Myocyte (in vitro differentiated cells): Measurements from ENCODE around the gene KCNMB1. TPM values are rescaled to one million over a fixed set of nuclear protein-coding genes. Genes with fewer than 3 reads are reported as not detected.
"Not testable (repeated sequence)": the region's sequence is repeated elsewhere in the genome, so short reads cannot be mapped to it uniquely, and the experiment has no call there.

Source experiments
- DNase-seq: peaks from one replicate; pipeline ENCODE4 v3.0.0-alpha.2; 2012; ENCODE audit warnings: low read depth
- total RNA-seq: library from RNA; depleted of rRNA; stranded (reverse); fragments of >200 nt; gene quantifications from 2 replicates; pipeline ENCODE4 v1.2.3, GENCODE V29; 2014

Gene KCNMB1
- total RNA-seq, 1 donor from 2014 or later: not detected

DNA sequence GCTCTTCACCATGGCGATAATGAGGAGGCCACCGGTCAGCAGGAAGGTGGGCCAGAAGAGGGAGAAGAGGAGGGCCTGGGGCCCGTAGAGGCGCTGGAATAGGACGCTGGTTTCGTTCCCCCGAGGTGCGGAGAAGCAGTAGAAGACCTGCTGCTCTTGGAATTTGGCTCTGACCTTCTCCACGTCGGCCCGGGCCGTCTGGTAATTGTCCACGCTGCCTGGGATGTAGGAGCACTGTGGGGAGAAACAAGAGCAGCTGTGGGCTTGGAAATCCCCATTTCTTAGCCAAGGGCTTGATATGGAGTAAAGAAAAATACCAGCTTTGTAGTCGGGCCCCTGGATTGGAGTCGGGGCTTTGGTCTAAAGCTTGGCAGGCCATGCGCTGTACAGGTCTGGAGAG lies 10.4 kb downstream of the KCNMB1 start:
- no peak for DNase-seq

DNA sequence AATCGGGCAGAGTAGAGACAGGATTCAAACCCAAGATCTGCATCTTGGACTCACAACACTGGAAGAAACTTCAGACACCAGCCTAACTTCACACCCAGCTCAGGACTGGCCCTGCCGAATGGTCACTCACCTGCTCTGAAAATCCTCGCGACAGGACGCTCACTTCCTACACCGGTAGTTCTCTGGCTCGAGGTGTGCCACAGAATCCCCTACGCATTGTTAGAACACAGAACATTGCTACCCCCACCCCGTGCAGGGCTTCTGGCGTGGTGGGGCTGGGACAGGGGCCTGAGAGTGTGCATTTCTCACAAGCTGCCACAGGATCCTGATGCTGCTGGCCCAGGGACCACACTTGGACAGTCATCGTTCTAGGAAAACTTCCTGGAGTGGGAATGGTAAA lies 12.1 kb downstream of the KCNMB1 start:
- DNase-seq: no peak

DNA sequence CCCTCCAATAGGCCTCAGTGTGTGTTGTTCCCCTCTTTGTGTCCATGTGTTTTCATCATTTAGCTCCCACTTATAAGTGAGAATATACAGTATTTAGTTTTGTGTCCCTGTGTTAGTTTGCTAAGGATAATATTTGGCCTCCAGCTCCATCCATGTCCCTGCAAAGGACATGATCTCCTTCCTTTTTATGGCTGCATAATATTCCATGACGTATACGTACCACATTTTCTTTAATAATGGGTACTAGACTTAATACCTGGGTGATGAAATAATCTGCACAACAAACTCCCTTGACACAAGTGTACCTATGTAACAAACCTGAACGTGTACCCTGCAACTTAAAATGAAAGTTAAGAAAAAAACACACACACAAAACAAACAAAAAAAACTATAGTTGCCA lies 12.6 kb downstream of the KCNMB1 start:
- DNase-seq: not testable (repeated sequence)

DNA sequence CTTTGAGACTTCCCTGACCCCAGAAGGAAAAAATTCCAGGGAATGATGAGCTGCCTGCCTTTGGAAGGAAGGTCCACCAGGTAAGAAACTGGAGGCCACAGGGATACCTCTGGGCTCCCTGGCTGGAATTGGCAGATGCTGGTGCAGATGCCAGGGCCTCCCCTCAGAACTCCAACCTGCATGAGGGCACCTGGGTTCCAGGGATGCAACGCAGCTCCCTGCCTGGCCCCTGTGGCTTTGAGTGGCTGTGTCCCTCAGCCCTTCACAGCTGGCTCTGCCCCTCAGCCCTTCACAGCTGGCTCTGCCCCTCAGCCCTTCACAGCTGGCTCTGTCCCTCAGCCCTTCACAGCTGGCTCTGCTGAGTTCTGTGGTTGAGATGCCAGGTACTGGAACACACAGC lies 13.9 kb downstream of the KCNMB1 start:
- DNase-seq: no peak

DNA sequence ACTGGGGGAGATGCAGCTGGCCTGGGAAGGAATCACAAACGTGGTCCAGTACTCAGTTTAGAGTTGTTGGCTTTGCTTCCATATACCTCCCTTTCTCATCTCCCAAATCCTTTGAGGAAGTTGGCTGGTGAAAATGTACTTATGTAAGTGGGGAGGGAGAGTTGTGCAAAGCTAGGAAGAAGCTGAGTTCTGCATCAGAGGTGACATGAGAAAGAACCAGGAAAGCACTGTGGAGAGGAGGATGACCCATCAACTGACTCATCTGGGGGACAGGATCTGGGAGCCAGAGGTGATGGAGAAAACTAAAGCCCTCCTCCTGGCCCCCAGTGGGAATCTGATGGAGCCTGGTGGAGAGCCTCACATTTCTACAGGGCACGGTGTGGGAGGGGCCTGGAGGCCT lies 16.2 kb downstream of the KCNMB1 start:
- DNase-seq: no peak

DNA sequence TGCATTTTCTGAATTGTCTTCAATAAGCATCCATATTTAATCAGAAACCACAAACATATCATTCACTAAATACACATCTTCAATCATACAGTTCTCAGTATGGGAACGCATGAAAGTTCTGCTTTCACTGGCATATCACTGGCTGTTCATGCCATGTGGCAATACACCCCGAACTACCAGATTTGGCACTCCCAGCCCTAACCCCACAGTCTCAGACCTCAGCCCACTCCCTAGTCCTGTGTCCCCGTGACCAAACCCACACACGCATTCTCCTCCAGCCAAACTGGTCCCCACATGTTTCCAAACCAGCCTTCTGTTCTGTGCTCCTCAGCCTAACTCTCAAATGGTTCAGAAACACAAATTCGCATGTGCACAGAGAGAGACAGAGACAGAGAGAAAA lies 20.6 kb downstream of the KCNMB1 start:
- no peak for DNase-seq

DNA sequence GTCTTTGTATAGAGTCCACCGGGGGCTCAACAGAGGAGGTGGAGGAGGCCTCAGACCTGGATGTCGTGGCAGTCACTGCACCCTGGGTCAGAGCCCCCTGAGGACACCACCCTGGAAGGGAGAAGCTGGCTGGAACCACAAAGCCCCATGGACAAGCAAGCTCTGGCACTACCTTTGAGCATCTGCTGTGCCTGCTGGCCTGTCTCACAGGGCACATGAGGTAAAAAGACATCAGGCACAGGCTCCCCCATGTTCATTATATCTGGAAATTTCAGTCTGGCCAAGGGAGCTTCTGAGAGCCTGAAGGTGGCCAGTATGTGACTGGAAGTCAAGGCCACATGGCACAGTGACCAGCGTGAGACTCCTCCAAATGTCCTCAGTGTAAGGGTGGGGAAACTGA lies 22.9 kb downstream of the KCNMB1 start:
- DNase-seq: no peak

DNA sequence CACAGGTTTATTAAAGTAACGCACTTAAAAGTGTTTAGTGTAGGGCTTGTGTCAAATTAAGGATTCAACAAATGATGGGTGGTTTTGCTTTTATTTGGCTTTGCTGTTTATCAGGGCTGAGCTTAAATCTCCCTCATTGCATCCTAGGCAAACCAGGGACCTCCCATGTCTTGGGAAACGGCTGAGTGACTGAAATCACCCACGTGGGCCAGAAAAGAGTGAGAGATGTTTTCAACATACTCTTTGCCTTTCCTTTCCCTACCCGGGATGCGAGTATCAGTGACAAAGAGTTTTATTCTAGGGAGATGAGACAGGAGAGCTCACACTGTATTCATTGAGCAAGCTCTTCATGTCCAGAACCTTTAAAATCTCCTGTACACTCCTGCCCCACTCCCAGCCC lies 23.3 kb downstream of the KCNMB1 start:
- DNase-seq: no peak

DNA sequence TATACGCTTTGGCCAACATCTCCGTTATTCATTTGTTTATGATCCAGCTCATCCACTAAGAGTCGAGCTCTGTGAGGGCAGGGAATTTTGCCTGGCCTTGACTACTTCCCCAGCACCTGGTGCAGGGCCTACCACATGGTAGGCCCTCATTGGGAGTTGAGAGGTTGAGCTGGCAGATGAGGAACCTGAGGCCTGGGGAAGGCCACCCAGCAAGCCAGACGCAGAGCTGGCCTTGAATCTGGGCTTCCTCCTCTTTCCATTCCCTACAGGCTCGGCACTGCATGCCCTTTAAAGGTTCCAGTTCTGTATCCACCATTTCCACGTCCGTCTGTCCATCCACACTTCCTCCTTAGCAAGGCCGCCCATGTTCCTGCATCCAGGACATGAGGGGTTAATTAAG lies 24.2 kb downstream of the KCNMB1 start:
- DNase-seq: no peak

DNA sequence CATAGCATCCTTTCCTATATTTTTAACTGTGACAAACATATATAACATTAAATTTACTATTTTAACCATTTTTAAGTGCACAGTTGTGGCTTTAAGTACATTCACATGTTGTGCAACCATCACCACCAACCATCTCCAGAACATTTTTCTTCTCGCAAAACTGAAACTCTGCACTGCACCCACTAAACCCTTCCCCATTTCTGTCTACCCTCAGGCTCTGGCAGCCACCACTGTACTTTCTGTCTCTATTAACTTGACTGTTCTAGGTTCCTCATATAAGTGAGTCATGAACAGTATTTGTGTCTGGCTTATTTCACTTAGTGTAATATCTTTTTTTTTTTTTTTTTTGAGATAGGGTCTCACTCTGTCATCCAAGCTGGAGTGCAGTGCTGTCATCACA lies 25.5 kb downstream of the KCNMB1 start:
- DNase-seq: no peak

DNA sequence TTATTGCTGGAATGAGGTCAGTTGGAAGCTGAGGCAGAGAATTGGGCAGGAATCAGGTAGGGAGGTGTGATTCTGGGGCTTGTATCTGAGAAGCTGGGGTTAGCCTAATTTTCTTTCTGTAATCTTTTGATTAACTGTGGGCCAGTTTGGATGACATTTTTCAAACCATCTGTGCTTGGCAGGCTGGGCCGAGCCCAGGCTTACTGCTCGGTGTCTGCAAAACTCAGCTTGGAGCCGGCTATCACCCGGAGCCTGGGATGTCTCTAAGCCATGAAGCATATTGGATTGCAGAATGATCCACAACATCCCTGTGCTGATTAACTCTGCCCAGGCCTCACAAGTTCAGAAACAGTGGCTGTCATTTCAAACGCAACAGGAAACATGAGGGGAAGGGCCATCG lies 26.5 kb downstream of the KCNMB1 start:
- no peak for DNase-seq

DNA sequence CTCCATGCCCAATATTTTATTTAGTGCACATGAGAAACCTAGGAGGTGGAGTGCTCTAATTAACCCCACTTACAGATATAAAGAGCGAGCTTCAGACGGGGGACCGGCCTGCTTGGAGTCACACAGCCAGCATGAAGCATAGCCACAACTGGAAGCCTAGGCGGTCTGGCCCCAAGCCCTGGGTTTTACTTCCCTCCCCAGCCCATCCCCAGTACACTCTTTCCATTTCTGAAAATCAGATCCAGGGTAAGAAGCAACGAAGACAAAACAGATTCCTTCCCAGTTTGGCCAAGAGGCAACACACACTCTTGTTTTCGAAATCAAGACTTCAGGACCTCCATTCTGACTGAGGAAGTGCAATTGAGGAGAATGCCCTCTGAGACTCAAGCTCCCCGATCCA lies 27.1 kb downstream of the KCNMB1 start:
- DNase-seq: no peak

DNA sequence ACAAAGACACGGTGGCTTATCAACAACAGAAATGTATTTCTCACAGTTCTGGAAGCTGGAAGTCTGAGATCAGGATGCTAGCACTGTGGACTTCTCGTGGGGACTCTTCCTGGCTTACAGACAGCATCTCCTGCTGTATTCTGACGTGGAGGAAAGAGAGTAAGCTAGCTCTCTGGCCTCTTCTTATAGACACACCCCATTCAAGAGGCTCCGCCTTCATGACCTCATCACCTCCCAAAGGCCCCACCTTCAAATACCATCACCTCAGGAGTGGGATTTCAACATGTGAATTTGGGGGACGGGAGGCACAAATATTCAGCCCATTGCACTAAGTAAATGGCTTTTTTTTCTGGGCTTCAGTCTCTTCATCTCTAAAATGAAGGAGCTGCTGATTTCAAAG lies 27.6 kb downstream of the KCNMB1 start:
- DNase-seq: no peak

DNA sequence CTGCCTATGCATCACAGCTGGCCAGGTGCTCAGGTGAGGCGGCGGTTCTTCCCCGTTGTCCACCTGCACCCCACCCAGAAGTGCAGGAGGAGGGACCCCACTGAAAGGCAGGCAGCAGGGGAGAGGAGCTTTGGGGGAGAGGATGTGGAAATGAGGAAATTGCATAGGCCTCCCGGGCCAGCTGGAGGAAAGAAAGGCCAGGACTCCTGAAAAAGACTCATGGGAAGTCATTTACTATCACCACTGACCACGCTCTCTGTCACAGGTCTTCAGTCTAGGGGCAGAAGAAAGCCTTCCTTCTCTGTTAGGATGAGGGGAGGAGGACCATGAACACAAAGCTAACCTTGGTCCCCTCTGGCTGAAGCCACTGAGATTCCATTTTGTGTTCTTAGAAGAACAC lies 28.1 kb downstream of the KCNMB1 start:
- no peak for DNase-seq

DNA sequence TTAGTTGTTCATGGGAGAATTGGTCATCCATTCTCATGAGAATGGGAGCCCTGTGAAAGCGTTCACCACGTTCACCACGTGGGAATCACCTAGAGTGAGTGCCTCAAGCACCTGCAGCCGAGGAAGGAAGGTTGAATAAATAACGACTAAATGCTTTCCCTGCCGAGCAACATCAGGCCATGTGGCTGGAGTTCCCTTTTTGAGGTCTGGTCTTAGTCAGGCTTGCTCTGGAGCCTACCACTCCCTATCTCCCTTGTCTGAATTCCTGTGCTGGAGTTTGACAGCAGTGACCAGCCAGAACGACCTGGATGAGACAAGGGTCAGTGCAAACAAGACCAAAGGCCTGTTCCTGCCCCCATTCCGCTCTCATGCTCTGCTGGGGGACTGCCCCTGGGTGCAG lies 28.5 kb downstream of the KCNMB1 start:
- DNase-seq: no peak

DNA sequence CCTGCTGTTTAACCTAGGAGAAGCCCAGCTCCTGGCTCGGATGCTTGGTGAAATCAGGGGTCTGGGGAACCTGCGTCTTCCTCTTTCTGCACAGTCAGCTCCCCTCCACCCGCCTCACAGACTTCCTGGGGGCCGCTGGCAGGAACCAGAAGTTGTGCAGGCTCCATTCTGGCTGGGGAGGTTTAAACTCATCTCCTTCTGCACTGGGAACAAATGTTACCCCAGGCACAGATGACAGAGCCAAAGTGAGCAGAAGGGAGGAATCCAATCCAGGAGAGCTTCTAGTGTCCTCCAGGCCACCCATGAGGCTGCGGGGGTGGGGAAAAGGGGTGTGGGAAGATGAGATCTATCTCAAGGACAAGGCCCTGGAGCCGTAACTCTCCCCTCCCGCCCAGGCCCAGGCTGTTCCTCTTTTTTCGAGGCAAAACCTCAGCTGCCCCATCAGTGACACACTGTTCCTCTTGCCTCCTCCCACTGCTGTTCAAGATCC lies 31.2 kb downstream of the KCNMB1 start:
- DNase-seq: no peak

DNA sequence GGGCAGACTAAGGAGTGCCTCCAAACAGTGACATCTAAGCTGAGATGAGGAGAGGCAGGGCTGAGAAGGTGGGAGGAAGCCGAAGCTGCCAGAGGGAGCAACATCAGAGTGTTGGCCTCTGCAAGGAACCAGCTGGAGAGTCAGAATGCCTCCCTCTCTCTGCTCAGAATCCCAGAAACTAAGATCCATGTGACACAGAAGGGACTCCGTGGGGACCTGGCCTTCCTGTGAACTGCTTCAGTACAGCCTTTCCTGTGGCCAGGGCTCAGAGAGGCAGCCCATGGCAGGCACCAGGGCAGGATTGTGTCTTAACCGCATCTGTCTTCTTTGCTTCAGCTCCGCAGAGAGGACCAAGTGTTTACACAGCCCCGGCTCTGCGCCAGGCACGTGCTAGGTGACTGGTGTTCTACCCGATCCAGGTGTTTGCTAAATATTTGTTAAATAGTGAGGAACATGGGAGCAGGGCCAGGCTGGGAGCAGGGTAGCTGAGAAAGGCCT lies 33.5 kb downstream of the KCNMB1 start:
- no peak for DNase-seq

DNA sequence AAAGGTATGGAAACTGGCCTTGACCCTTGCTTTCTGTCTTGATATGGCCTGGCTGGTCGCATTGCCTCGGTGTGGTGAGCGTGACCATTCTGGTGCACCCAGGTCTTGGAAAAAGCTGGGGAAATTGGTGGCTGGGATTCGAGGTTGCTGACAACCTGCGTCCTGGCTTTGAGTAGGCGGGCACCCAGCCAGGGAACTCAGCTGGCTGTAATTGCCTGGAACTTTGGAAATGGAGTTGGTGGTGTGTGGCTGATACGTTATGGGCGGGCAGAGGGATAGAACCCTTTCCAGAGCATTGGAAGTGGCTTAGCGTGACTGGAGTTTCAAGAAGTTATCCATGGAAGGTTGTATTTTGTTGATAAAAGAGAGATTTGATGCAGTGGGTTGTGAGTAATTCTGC lies 35.2 kb downstream of the KCNMB1 start:
- DNase-seq: no peak

DNA sequence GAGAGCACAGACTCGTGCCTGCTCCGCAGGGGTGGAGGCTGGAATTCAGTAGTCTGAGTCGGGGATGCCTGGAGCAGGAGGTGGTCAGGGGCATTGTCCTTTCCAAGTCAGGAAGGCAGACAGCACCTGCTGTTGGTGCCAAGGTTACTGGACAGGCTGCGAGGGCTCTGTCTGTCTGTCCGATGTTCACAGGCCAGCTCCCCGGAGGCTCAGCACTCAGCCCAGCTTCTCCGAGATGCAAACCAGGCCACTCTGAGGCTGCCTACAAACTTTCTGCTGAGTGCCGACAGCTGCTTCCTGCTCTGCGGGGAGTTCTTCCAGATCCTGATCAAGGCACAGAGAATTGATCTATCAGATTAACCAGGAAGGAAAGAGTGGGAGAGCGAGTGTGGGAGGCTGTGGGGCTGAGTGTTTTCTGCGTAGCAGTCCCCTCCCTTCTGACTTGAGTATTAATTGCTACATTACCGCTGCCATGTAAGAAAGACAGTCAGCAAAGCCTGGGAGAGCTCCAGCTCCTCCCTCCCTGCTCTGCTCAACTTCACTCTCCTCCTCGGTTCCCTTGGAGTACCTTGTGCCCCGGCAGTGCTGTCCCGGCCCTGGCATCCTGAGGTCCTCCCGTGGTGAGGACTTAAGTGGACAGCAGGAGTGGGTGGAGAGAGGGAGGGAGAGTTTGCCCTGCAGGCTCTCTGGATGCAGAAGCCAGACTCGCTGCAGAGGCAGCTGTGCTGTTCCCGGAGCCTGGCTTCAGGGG lies 36.0 kb downstream of the KCNMB1 start:
- no peak for DNase-seq

DNA sequence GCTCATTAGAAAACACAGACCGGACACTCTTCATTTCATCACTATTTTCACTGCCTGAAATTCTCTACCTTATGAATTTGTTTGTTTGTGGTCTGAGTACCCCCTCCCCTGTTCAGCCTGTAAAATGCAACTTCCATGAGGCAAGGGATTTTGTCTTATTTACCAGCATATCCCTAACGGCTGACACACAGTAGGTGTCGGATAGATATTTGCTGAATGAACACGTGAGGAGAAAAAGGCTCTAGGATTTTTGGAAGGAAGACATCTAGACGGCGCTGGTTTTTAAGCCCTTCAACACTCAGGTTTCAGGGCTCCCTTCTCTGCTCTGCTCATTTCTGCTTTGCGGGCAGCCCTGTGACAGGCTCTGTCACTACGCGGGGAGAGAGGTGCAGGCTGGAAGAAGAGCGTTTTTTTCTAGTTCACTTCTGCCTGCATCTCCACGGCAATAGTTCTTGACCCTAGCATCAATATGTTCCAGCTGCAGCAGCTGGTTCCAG lies 41.0 kb downstream of the KCNMB1 start:
- no peak for DNase-seq

DNA sequence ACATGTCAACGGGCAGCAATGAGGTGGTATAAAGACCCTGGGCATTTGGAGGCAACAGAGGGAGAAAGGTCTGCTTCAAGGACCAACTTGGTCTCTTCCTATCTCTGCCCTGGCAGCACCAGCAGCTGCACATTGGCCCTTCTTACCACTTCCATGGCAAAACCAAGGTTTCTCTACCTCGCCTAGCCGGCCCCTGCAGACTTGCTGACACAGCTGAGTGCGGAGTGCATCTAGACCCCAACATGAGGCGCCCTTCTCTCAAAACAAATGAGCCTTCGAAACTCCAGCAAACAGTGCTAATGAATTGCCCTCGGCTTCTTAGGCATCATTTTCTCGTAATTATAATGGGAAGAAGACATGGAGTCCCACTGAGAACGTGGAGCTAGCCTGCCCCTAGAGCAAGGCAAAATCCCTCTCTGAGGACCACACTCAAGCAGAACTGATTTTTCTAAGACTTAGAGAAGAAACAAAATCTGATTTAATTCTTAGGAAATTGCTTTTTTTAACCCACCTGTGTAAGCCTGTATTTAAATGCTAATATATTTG lies 42.1 kb downstream of the KCNMB1 start:
- no peak for DNase-seq

DNA sequence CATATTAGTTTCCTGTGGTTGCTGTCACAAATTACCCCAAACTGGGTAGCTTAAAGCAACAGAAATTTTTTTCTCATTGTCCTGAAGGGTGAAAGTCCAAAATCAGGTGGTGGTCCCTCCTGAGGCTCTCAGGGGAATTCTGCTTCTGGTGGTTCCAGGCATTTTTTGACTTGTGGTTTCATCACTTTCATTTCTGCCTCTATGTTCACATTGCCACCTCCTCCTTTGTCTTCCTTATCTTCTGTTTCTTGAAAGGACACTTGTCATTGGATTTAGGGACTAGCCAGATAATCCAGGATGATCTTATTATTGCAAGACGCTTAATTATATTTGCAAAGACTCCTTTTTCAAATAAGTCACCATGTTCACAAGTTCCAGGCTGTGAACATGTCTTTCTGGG lies 43.2 kb downstream of the KCNMB1 start:
- no peak for DNase-seq

DNA sequence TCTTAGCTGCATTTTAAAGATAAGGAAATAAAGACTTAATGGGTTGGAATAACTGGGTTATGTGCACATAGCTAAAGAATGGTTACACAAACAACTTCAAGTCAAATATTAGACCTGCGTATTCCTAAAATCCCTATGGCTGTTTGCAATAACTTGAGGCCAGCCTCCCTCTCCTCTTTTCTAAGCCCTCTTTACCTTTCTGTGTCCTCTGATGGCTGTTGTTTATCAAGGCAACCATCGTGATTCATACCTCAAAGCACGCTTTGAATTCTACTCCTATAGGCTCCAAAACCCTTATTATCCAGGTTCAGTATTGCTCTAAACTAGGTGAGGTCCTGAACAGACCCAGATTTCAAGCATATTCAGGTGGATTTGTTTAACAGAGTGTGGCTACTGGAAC lies 46.0 kb downstream of the KCNMB1 start:
- no peak for DNase-seq
